HG03159 (cell line): ENCODE measurements around the gene RPL13A.
"Not testable (repeated sequence)": the region's sequence is repeated elsewhere in the genome, so short reads cannot be mapped to it uniquely, and the experiment has no call there.

Experiments used
- ATAC-seq: cut with Tn5 transposase; IDR thresholded peaks from one replicate; pipeline ENCODE4 v1.9.1; 2021; ENCODE audit warnings: mild to moderate bottlenecking, moderate library complexity; ENCODE audit not compliant: unreplicated experiment

The RPL13A gene

DNA sequence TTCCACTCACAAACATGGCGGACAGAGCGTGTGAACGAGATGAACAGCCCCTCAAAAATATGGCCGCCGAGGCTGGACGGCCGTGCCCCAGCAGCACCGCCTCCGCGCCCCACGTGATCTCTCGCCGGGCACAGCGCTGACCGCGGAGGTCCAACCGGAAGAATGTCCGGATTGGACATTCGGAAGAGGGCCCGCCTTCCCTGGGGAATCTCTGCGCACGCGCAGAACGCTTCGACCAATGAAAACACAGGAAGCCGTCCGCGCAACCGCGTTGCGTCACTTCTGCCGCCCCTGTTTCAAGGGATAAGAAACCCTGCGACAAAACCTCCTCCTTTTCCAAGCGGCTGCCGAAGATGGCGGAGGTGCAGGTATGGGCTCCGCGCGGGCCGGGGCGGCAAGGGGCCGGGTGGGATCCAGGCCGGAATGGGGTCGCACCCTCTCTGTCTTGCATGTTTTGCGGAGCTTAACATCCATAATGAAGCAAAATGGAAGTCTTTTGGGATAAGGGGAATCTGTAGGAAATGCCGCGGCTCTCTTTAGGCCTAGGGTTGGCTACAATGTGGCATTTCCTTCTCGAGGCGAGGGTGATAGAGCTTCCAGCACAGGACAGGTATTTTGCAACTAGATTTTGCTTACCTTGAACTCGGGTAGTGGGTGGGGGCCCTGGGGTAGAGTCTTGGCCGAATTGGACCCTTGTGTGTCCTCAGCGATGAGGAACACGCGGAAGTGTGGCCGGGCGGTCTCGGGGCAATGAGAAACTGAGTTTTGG, at the start of gene RPL13A:
Gene RPL13A (plus strand): TSS at position 332 of the 769 bp plus-strand sequence. CDS start 22 bp downstream, at position 354.
- ATAC-seq = peak; percentile 84

DNA sequence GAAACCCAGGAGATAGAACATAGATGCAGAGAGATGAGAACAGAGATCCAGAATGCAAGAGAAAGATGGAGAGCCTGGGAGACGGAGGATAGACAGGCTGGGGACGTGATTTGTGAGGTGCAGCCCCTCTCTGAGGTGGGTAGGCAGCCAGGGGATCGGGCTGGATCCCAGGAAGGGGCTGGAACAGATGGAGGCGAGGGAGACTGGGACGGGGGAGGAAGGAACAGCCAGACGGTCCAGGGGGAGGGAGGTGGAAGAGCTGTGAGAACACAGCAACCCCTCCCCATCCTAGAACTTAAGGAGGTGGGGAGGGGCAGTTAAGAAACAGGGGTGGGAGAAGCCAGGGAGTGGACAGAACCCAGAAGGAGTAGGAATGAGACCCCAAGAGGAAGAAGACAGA, 49.1 kb upstream of the RPL13A start:
- ATAC-seq = no peak

DNA sequence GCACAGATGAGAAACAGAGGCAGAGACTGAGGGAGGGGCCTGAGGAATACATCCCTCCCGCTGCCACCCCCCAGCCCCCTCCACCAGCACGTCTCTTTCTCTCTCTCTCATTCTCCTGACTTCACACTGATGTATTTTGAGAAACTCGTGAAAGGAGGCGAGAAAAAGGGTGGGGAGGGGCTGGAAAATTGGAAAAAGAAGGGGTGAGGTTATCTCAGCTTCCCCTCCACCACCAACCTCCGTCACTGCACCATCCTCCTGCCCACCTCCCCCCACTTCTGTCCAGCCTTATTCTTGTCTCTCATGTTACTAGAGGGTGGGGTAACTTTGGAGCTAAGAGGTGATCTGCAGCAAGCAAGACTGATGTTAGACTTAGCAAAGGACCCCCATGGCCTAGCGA, 47.6 kb upstream of the RPL13A start:
- ATAC-seq = no peak

DNA sequence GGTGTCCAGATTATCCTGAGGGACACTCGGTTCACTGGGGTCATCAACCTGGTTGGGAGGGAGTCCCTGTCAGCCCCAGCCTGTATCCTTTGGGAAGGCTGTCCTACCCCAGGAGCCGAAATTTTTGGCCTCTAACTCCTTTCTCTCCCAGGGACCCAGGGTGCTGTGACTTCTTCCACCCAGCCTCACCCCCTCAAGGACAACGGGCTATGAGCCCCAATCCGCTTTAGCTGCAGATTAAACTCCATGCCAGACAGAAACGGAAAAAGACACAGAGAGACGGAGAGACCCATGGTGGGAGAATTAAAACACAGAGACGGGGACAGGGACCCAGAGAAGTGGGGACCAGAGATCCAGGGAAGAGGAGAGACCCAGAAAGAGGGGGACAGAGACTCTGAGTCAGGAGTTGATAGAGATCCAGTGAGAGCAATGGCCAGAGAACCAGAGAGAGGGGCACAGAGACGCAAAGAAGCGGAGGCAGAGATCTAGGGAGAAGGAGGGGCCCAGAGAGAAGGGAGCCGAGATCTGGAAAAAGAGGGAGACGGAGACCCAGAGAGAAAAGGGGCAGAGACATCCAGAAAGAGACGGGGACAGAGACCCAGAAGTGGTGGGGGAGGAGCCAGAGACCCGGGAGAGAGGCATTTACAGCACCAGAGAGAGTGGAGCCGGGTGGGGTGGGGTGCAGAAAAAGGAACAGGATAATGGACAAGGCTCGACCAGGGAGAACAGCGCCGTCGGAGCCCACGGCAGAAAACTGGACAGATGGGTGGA, 46.8 kb upstream of the RPL13A start:
- ATAC-seq = no peak

DNA sequence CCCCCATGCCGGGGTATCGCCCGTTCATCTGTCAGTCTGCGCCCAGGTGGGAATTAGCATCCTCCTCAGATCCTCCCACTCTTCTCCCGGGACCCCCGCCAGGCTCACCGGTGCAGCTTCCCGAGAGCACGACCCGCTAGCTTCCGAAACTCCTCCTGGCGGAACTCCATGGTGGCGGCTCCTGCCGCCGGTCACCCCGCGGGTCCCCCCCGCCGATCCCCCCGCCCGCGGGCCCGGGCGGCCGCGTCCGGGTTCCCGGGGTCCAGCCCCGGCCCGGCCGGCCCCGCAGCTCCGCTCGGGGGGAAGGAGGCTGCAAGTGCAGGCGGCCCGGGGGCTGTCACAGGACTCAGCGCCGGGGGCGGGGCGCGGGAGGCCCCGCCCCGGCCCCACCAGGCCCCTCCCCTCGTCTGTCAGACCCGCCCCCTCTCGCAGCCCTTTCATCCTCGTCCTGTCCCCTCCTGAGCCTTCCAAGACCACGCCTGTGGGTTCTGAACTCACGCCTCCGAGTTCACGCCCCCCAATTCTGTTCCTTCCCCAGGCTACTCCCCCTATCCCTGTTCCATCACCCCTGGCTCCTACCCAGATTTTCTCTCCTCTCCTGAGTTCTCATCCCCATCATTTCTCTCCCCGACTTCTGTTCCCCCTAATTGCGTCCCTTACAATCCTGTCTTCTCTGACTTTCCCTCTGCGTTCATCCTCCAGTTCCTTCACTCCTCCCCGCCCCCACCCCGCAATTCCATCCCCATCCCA, 46.0 kb upstream of the RPL13A start, which contains the start of gene SLC17A7:
Gene SLC17A7 (minus strand): TSS at position 318 of the 750 bp plus-strand sequence. CDS start 148 bp downstream, at position 170.
- ATAC-seq = no peak

DNA sequence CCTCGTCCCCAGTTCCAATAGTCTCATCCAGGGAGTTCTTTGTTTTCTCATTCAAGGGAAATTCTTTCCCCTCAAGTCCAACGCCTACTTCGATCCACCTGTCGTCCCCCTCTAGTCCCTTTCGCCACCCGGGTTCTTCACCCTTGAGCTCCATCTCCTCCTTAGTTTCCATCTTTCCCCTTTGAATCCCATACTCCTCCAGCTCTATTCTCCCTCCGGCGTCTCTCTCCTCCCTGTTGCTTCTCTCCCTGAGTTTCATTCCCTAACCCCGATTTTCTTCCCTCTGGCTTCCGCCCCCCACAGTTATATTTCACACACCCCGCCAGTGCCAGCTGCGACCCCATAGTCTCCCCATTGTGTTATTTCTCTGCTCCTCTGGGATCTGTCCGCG, 45.5 kb upstream of the RPL13A start:
- ATAC-seq = no peak

DNA sequence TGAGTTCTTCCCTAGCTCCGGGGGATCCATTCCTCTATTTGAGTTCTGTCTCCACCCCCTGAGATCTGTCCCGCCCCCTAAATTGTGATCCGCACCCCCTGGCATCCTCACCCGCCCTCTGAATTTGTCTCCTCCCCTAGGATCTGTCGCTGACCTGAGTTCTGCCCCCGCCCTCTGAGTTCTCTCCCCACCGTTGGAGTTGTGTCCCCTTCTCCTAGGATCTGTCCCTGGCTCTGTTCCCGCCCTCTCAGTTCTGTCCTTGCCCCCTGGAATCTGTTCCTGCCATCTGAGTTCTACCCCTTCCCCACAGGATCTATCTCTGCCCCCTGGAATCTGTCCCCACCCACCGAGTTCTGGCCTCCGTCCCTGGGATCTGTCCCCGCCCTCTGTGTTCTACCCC, 45.1 kb upstream of the RPL13A start:
- no peak for ATAC-seq

DNA sequence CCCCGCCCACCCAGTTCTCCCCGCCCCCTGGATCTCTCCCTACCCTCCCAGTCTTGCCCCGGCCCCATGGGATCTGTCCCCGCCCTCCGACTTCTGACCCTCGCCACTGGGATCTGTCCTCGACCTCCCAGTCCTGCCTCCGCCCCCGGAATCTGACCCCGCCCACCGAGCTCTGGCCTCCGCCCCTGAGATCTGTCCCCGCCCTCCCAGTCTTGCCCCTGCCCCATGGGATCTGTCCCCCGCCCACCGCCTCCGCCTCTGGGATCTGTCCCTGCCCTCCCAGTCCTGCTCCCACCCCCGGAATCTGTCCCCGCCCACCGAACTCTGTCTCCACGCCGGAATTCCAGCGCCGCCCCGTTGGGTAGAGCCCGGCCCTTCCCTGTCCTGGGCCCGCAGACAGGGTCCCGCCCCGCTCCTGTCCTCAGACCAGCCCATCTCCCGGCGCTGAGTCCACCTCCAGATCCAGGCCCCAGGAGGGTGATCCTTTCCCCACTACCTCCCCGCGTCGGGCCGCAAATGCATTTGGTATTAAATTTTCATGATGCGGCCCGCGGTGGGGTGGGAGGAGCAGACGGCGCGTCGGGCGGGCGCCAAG, 44.5 kb upstream of the RPL13A start:
- ATAC-seq = peak; percentile 7

DNA sequence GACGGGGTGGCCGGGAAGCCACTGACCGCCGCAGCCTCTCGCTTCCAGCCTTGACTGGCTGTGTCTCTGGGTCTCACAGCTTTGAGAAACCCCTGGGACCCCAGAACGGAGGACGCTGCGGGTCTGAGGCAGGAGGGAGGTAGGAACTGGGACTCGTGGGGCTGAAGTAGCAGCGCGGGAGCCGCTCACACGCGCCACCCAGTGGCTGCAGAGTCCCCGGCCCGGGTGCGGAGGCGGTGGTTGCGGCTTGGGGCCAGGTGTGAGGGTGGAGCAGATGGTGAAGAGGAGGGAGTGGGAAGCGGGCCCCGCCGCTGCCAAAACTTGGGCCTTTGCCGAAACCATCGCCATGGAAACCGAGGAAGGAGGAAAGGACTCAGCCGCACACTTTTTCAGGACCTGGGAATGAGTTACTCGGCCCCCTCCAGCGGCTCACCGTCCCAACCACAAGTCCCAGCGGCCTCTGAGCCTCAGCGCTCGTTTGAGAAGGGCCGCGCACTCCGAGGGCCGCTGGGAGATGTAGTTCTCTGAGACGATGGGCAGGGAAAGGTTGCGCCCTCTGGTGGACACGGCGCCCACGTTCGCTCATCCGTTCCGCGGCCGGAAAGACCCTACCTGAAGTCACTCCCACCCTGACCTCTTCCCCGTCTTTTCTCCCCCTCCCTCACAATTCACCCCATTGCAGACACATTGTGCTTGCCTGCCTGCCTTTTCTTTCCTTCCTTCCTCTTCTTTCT, 43.9 kb upstream of the RPL13A start:
- ATAC-seq = peak; percentile 74

DNA sequence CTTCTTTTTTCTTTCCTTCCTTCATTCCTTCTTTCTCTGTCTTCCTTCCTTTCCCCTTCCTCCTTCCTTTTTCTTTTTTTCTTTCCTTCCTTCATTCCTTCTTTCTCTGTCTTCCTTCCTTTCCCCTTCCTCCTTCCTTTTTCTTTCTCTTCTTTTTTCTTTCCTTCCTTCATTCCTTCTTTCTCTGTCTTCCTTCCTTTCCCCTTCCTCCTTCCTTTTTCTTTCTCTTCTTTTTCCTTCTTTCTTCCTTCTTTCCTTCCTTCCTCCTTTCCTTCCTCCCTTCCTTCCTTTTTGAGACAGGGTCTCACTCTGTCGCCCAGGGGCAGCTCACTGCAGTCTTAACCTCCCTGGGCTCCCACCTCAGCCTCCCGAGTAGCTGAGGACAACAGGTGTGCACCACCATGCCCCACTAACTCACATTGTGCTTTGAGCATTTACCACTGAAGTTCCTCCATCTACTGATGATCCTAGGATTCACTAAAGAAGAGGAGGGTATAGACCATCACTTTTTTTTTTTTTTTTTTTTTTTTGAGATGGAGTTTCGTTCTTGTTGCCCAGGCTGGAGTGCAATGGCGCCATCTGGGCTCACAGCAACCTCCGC, 43.2 kb upstream of the RPL13A start:
- ATAC-seq = not testable (repeated sequence)

DNA sequence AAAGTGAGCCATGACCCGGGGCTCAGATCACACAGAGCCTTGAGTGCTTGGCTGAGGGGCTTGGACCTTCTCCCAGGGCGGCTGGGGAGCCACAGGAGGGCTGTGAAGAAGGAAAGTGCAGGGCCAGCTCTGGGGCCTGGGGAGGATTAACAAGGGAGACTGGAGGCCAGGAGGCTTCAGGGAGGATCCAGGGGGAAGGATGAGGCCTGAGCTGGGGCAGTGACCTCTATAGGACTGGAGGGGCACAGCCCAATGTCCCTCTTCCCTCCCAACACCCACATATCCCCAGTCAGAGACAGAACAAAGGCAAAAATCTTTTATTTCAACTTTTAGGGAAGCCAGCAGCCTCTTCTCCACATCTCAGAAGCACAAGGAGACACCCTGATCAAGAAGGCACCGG, 41.4 kb upstream of the RPL13A start:
- no peak for ATAC-seq

DNA sequence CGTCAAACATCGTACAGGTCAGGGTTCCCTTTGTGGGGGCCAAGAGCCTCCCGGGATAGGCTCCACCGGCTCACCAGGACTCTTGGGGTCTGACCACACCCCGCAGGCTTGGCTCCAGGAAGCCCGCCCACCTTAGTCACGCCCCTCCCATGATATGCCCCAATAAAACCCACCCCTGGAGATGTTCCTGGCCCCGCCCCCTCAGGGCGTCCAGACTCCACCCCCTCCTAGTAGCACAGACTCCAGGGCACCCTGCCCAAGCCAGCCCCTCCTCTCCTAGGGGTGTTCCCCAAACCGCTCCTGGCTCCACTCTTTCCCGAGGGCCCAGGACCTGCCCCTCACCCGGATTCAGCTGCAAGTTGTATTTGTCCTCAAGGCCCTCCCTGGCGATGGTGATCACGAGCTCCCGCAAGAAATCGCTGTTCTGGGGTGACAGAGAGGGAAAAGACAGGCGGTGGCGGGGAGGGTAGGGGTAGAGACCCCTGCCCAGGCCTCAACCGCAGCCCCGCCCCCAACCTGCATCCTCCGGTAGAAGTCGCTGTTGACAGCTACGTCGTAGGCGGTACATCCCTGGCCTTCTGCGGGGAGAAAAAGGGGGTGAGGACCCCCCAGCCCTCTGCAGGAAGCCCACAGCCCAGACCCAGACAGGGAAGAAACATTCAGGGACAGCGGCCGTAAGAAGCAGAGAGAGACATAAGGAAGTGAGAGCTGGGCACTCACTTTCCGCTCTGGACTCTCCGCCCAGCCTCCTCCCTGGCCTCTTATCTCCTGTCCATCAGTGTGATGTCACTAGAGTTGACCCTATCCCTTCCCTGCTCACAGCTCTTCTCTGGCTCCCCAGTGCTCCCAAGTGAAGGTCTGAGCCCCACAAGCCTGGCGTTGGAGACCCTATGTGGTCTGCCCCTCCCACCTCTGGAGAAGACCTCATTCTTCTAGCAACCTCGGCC, 39.6 kb upstream of the RPL13A start:
- ATAC-seq = no peak

DNA sequence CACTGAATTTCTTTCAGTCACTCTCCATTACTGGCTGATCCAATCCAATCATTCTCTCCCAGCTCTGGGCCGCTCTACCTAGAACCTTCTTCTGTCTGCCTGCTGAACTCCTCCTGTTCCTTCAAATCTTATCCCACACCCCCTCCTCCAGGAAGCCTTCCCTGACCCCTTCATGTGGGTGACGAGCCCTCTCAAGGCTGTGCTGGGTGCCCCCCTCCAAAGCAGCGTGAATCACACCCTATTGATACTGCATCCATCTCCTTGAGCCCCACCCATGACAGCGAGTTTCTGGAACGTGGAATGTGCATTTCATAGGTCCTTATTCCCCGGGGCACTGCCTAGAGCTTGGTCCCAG, 39.0 kb upstream of the RPL13A start:
- no peak for ATAC-seq

DNA sequence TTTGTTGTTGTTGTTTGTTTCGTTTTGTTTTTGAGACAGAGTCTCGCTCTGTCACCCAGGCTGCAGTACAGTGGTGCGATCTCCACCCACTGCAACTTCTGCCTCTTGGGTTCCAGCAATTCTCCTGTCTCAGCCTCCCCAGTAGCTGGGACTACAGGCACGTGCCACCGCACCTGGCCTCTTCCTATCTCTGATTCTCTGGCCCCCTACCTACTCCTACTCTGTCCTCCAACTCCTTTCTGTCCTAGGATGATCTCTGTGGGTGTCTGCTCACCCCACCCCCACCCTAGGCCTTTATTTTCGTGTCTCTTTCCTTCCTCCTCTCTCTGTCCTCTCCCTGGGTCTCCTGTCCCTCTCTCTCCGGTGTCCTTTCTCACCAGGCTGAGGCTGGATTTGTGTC, 37.0 kb upstream of the RPL13A start:
- ATAC-seq = no peak

DNA sequence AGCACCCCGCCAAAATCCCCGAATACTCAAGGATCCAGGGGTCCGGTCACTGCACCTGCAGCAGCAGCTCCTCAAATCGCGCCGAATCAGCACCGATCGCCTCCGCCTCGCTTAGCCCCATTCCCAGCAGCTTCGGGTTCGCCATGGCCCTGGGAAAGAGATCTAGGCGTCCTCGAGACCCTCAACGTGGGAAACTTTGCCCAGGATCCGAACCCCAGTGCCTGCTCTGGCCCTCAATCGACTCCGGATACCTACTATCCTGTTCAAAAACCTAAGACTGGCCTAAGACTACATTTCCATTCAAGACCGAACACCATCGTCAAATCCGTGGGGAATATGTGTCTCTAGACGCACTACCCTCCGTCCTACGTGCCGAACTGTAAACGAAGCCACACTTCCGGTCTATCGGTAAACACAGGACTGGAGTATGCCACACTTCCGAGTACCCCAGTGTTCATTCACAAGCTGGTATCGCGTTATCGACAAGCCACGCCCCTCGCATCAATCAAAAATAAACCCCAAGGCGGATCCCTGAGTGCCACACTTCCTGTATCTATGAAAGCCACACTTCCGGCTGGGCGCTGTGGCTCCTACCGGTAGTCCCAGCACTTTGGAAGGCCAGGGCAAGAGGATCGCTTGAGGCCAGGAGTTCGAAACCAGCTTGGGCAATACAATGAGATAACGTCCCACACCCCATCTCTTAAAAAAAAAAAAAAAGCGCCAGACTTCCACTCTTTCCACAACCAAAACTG, 35.8 kb upstream of the RPL13A start, which contains the start of gene PIH1D1:
Gene PIH1D1 (minus strand): TSS at position 385 of the 752 bp plus-strand sequence. CDS start 240 bp downstream, at position 145.
- ATAC-seq = peak; percentile 69

DNA sequence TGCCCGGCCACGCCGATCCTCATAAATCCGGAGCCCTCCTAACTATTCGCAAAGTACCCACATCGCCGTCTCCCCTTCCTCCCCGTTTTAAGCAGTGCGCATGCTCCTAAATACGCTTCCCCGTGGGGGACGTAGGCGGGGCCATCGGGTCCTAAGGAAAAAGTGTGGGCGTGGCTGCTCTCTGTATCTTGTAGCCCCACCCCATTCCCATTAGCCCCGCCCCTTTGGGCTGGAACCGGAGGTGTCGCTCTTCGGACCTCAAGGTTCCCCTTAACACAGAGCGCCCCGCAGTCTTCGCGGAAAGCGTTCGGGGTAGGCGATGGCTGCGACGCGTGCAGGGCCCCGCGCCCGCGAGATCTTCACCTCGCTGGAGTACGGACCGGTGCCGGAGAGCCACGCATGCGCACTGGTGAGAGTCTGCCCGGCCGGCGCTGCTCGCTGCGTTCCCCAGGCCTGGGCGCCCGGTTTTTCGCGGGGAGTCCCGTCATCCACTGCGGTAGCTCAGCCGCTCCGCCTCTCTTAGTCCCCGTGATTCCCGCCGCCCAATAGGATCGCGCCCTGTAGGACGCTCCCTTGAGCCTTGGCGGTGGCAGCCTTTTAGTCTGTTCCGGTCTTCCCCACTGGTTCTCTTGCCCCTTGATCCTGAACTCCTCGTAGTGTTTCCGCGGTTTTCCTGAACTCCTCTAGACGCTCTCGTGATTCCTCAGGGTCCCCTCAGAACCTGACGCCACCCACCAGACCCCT, 34.2 kb upstream of the RPL13A start, which contains the start of gene ALDH16A1:
Gene ALDH16A1 (plus strand): TSS at position 213 of the 744 bp plus-strand sequence. CDS start 107 bp downstream, at position 320.
- peak; percentile 71 for ATAC-seq

DNA sequence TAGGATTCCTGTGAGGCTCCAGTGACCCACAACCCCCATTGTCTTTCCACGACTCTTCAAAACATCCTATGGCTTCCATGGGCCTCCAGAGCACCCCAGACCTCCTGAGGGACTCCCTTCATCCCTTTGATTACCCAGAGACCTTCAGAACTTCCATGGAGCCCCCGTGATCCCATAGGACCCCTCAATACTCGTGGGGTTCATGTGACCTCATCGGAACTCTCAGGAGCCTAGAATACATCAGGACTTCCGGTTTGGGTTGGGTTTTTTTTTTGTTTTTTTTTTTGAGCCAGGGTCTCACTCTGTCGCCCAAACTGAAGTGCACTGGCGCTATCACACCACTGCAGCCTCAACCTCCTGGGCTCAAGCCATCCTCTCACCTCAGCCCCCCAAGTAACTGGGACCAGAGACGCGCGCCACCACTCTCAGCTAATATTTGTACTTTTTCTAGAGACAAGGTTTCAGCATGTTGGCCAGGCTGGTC, 33.6 kb upstream of the RPL13A start:
- ATAC-seq = no peak
